ENCODE results near the gene ZBED1.
"Not testable (repeated sequence)": the region's sequence is repeated elsewhere in the genome, so short reads cannot be mapped to it uniquely, and the experiment has no call there.

ZBED1 gene

DNA sequence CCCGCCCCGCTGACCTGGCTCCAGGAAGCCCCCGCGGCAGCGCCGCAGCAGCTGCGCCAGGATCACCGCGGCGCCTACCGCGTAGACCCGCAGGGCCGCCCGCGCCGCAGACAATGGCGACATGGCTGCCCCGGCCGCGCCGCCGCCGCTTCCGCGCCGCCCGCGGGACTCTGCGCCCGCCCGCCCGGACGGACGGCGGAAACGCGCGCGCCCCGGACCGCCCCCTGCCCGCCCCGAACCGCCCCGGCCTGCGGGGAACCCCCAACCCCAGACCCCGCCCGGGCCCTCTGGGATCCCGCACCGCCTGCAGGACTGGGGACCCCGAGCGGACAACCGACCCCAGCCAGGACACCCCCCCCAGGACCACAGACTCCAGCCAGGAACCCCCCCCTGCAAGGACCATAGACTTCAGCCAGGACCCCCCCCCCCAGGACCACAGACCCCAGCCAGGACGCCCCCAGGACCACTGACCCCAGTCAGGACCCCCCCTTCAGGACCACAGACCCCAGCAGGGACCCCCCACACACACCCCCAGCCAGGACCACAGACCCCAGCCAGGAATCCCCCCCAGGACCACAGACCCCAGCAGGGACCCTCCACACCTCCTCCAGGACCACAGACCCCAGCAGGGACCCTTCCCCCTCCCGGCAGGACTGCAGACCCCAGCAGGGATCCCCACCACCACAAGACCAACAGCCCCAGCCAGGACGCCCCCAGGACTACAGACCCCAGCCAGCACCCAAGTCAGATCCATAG, at the start of gene ZBED1, which contains the start of gene DHRSX:
TSS of gene ZBED1 (minus strand) at position 174 of the 756 bp plus-strand sequence. CDS start 10,257 bp downstream, outside the sequence.
TSS of gene DHRSX (minus strand) at position 174 of the 756 bp plus-strand sequence. CDS start at position 123, 51 bp downstream.
- DNase-seq, result peak; percentile 55 to 66

DNA sequence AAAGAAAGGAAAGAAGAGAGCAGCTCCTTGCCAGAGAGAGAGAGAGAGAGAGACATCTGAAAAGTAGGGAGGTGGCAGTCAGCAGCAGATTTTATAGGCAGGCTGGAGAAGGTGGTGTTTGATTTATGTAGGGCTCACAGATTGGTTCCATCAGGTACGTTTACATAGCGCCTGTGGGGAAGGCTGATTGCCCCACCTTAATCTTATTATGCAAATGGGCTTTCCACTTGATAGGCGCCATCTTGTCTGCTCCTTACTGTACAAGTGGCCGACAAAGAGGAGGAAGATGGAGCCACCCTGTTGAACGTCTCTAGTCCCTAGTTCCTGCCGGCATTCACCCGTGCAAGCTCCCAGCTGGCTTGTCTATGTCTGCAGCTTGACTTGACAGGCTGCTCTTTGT, 49.1 kb upstream of the ZBED1 start:
- DNase-seq, result no peak

DNA sequence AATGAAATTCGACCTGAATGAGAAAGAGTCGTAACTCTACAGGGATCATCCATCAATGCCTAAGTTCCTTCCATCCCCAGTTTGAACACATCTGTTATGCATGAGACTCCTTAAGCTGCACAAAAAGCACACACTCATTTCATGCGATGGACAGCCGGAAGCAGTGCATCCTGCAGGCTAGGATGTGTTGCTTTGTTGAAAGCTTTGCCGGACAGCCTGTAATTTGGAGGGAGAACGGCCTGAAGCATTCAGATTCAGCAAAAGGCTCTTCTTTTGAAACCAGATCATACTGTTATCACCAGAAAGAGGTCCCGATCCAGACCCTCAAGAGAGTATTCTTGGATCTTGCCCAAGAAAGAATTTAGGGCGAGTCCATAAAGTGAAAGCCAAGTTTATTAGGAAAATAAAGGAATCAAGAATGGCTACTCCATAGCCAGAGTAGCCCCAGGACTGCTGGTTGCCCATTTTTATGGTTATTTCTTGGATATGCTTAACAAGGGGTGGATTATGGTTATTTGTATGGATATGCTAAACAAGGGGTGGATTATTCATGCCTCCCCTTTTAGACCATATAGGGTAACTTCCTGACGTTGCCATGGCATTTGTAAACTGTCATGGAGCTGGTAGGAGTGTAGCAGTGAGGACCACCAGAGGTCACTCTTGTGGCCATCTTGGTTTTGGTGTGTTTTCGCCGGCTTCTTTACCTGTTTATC, 48.1 kb upstream of the ZBED1 start:
- no peak for DNase-seq

DNA sequence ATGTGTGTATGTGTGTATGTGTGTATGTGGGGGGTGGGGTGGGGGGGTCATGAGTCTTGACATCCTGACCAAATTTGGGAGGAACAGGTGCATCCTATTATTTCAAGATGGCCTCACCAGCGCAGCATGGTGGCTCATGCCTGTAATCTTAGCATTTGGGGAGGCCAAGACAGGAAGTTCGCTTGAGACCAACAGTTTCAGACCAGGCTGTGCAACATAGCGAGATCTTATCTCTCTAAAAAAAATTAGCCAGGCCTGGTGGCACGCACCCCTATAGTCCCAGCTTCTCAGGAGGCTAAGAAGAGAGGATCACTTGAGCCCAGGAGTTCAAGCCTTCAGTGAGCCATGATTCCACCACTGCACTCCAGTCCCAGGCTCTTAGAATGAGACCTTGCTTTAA, 47.0 kb upstream of the ZBED1 start:
- DNase-seq, result no peak

DNA sequence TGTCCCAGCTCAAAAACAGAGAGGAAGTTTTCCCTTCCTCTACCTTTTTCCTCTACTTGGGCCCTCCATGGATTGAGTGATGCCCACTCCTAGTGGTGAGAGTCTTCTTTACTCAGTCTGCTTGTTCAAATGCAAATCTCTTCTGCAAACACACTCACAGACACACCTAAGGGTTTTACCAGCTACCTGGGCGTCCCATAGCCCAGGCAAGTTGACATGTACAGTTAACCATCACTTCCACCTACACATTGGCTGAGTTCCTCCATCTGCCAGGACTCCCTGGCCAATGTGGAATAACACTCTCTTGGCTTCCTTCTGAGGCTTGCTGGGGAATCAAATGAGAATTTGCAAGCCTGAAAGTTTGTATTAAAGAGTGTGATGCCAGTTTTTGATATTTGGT, 45.7 kb upstream of the ZBED1 start:
- DNase-seq, result no peak

DNA sequence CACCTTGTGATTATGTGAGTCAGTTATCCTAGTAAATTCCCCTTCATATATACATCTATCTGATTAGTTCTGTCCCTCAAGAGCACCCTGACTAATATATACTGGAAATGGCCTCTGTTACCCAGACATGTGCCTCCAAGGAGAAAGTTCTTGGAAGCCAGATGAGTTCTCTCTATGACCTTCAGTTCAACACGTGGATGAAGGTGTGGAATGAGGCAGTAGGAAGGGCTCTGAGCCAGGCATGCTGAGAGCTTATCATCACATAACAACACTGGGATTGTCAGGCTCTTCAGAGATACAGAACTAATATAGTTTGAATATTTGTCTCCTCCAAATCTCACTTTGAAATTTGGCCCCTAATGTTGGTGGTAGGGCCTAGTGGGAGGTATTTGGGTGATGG, 44.4 kb upstream of the ZBED1 start:
- DNase-seq, result no peak

DNA sequence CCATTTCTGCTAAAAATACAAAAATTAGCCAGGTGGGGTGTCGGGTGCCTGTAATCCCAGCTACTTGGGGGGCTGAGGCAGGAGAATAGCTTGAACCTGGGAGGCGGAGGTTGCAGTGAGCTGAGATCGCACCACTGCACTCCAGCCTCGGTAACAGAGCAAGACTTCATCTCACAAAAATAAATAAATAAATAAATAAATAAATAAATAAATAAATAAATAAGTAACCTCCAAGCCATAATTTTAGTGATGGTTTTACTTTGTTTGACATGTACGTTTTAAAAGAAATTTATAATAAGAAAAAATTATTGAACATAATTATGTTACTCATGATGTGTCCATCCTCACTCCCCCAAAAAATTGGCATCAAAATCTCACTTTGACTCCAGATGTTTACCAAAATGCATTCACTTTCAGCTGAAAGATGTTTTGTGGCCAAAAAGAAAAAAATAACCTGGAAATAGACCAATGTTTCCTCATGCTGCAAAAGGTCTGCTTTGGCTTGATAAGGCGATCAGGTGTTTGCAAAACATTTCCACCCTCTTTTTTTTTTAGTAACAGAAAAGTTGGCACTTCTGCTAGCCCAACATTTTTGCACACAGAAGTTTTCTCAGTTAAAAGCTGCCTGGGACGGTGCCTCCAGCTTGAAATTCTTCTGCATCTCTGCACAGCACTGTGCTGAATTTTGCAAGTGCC, 42.2 kb upstream of the ZBED1 start:
- DNase-seq, result no peak

DNA sequence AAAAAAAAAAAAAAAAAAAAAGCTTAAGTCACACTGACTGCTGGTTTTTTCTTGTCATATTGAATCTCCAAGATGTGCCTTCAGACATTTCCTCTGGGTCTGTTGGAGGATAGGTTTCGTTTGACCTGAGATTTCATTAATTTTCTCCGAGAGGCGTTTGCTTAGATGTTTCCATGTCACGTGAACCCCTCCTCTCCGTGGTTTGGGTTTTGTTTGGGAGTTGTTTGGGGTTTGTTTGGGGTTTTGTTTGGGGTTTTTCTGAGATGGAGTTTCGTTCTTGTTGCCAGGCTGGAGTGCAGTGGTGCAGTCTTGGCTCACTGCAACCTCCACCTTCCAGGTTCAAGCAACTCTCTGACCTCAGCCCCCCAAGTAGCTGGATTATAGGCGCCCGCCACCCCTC, 40.8 kb upstream of the ZBED1 start:
- no peak for DNase-seq

DNA sequence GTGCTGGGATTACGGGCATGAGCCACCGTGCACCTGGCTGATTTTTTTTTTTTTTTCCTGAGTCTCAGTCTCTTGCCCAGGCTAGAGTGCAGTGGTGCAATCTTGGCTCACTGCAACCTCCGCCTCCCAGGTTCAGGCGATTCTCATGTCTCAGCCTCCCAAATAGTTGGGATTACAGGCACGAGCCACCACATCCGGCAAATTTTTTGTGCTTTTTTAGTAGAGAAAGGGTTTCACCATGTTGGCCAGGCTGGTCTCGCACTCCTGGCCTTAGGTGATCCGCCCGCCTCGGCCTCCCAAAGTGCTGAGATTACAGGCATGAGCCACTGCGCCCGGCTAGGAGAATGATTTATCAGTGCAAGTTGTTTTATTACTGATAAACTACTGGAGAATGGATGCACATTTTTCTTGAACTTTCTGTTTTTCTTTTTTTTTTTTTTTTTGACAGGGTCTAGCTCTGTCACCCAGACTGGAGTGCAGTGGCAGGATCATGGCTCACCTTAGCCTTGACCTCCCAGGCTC, 39.7 kb upstream of the ZBED1 start:
- no peak for DNase-seq

DNA sequence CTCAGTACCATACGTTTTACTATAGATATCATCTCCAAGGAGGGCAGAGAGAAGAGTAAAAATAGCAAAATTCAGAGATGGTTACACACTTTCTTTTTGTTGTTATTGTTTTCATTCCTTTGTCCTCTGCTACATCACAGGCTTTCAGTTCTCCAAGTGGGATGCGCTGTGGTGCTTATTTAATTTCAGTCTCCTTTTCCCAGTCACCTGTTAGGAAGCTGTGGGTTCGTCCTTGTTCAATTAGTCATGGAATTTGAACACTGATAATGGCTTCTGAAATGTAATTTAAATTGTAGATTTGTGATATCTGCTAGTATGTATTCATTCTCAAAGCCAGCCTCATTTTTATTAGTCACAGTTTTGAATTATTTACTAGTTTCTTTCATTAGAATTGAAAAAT, 38.8 kb upstream of the ZBED1 start:
- DNase-seq, result no peak

DNA sequence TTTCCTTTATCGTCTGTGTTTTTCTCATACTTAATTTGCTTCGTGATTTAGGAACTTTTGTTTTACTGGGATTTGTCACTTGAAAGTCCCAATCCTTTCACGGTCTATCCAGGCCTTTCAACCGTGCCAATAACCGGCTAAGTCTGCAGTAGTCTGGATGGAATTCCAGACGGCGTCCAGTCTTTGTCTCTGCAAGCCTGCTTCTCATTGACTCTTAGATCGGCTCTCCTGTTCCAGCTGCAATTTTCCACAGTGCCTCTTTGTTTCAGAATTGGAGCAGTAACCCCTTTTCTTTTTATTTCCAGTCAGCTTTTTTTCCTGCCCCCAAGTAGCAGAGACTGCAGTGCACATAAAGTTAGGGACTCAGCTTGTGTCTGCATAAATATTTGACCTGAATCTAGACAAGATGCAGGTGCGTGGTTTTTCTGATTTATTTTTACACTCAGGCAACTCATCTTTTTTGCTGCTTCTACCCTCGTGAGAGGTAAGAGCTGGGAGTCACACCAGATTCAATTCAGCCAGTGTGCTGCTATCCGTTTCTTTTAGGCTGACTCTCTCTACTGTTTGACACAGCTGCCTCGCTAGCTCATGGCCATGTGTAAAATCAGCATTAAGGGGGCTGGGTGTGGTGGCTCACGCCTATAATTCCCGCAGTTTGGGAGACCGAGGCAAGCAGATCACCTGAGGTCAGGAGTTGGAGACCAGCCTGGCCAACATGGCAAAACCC, 37.4 kb upstream of the ZBED1 start:
- no peak for DNase-seq

DNA sequence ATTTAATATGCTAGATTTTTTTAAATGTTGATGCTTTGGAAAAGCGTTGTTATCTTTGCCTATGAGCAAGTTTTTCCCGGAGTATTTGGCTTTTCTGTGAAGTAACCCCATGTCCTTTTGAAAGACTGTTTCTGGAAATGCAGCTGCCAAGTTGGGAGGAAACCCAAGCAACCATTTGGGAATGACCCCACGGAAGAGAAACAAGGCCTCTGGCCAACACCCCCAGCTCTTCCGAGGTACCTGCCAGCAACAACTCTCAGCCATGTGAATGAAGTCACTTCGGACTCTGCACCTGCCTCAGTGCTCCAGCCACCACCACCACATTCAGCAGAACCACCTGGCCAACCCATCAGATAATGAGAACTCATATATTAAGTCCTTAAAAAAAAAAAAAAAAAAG, 36.2 kb upstream of the ZBED1 start:
- no peak for DNase-seq

DNA sequence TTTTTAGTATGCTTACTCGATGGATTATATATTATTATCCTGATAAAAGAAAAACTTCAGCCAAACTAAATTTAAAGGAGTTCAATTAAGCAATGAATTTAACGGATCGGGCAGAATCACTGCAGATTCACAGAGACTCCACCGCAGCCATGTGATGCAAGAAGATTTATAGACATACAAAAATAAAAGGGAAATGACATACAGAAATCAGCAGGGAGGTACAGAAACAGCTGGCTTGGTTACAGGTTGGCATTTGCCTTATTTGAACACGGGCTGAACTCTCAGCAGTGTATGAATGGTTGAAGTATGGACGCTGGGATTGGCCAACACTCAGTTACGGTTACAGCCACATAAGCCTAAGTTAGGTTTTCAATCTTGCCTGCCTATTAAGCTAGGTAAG, 35.4 kb upstream of the ZBED1 start:
- no peak for DNase-seq

DNA sequence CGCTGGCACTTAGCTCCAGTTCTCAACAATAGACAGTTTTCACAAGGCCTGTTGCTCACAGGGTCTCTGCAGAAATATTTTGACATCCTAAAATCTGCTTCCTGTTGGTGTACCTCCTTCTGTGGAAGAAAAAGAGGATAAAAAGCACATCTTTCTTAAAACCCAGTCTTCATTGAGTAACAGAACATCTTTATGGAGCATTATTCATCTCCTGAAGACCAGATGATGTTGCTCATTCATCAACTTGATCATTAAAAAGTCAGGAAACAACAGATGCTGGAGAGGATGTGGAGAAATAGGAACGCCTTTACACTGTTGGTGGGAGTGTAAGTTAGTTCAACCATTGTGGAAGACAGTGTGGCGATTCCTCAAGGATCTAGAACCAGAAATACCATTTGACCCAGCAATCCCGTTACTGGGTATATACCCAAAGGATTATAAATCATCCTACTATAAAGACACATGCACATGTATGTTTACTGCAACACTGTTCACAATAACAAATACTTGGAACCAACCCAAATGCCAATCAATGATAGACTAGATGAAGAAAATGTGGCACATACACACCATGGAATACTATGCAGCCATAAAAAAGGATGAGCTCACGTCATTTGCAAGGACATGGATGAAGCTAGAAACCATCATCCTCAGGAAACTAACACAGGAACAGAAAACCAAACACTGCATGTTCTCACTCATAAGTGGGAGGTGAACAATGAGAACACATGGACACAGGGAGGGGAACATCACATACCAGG, 33.7 kb upstream of the ZBED1 start:
- DNase-seq, result not testable (repeated sequence)

DNA sequence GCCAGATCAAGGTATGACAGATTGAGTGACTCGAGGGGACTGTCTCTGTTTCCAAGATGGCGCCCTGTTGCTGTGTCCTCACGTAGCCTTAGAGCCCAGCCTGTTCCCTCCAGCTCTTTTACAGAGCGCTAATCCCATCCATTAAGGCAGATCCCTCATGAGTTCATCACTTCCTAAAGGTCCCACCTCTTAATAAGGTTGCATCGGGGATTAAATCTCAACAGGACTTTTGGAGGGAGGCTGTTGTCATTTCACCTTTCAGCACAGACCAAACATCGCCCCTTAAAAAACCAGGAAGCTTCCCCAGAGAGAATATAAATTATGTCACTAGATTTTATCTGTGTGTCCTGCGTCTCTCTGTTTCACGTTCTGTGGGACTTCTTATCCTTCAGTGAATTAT, 32.6 kb upstream of the ZBED1 start:
- no peak for DNase-seq

DNA sequence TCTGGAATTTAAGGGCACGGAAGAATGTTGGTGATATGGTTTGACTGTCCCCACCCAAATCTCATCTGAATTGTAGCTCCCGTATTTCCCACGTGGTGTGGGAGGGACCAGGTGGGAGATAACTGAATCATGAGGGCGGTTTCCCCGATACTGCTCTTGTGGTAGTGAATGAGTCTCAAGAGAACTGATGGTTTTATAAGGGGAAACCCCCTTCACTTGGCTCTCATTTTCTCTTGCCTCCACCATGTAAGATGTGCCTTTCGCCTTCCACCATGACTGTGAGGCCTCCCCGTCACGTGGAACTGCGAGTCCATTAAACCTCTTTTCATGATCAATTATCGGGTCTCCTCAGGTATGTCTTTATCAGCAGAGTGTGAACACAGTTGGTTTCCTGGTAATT, 25.6 kb upstream of the ZBED1 start:
- DNase-seq, result no peak

DNA sequence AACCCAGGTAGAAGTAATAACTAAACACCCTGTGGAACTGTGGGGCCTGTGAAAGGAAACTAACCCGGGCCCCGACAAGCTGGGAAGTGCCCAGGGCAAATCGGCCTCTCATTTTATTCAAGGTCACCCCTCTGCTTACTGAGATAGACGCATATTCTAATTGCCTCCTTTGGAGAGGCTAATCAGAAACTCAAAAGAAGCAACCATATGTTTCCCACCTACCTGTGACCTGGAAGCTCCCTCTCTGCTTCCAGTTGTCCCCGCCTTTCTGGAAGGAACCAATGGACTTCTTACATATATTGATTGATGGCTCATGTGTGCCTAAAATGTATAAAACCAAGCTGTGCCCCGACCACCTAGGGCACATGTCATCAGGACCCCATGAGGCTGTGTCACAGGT, 23.1 kb upstream of the ZBED1 start:
- no peak for DNase-seq

DNA sequence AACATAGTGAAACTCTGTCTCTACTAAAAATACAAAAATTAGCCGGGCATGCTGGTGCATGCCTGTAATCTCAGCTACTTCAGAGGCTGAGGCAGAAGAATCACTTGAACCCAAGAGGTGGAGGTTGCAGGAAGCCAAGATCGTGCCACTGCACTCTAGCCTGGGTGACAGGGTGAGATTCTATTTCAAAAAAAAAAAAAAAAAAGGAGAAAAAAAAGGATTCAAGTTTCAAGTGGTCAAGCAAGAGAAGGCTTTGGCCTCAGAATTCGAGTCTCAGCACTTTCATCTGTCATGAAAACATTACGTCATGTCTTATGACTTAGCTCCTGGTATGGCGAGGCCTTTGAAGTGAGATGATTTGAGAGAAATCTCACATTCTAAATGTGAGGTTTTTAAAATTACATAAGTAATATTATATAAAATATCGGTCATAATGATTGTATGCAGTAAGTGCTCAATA, 21.2 kb upstream of the ZBED1 start:
- no peak for DNase-seq

DNA sequence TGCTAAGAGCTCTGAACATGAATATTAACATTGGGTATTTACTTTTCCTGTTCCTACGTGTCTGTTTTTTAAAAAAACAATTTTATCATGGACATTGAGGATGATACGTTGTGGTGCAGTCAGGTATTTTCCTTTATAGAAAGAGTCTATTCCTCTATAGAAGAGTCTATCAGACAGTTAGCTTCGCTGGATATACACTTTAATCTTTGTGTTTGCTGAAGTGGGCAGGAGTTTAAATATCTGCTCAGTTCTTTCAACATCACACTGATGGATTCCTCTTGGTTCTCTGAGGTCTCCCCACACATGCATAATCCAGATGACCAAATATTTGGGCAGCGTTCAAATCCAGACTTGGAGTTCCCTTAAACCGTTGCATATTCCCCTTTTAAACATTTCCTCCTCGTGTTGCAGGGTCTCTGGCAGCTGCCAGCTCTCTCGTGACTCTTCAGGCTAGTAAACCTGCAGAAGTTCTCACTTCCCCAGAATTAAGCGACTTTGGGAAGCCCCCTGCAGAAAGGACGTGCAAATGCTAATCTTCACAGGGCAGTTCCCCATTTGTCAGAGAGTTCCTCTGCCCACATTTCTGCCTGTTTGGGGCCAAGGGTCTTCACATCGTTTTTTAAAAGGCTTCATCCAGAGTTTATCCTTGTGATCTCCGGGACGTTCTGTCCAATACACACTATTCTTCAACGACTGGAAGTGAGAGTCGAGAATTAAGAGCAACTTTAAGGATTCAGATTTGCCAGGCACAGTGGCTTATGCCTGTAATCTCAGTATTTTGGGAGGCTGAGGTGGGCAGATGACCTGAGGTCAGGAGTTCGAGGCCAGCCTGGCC, 20.5 kb upstream of the ZBED1 start:
- DNase-seq, result peak; percentile 19 to 63

DNA sequence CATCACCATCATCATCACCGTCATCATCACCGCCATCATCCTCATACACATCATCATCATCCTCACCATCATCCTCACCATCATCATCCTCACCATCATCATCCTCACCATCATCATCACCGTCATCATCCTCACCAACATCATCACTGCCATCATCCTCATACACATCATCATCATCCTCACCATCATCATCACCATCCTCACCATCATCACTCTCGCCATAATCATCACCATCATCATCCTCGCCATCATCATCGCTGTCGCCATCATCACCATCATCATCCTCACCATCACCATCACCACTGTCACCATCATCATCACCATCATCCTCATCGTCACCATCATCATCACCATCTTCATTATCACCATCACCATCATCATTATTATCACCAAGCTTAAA, 19.8 kb upstream of the ZBED1 start:
- no peak for DNase-seq

DNA sequence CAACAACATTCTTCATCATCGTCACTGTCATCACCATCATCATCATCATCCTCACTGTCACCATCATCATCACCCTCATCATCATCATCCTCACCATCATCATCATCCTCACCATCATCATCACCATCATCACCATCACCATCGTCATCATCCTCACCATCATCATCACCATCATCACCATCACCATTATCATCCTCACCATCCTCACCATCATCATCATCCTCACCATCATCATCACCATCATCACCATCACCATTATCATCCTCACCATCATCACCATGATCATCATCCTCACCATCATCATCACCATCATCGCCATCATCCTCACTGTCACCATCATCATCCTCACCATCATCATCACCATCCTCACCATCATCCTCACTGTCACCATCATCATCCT, 18.9 kb upstream of the ZBED1 start:
- not testable (repeated sequence) for DNase-seq

Measured in CD4-positive, alpha-beta T cell treated with Interferon alpha-2 for 1 hour (primary cell).